ENCODE data around the gene CRY2. TPM values are rescaled to one million over a fixed set of nuclear protein-coding genes. Genes with fewer than 3 reads are reported as not detected.

The CRY2 gene
- polyA plus RNA-seq, 1 of the 3 experiments (the other 2 are of a cell fraction) = 6.7 TPM

DNA sequence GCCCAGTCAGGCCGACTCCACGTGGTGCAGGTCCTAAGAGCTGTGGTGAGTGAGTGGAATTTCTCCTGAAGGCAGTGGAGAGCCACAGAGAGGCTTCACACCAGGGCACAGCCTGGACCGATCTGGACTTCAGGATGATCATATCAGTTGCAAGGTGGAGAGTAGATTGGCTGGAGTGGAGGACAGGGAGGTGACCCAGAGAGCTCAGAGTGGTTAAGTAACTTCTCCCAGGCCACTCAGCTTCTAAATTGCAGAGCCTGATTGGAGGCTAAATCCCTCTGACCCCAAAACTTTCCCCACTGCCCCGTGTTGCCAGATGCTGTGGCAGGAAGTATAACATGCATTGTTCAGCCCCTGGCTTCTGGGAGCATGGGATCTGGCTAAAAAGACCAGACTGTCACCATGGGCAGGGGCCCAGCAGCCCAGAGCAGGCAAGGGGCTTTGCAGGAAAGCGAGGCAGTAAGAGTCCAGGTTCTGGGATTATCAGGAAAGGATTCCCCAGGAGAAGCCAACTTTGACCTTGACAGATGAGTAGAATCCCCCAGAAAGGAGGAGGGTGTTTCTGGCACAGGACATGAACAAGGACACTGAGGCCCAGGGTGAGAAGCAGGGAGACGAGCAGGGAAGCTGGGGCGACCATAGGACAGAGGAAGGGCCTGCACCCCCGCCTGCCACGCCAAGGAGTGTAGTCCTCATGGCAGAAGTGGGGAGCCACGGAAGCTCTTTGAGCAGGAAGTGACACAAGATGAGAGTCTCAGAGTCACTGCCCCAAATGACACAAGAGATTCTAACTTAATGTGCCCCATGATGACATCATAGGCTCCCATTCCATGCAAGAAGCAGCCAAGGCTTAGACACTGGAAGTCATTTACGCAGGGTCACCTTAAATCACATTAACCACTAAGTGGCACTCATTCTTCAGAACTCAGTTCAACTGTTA lies 37.5 kb upstream of the CRY2 start:
- no peaks in the 10 kb centered on the region for H3K9me2 ChIP-seq
- DNase-seq = no peak
- H3K4me1 ChIP-seq (ENCODE audit: control insufficient read depth in 1 of 2, insufficient read depth in 2 of 2, low read depth in 1 of 2, low read length in 1 of 2) = peaks cover 9 to 28% of the 10 kb centered on the region in 2 experiments; a peak in 2 of 4 replicates
- H3K4me2 ChIP-seq = no peak overlapping the region
- WGBS (ENCODE audit: low lambda C conversion rate) = 86% methylated on average over 10 of the region's 11 CpGs
- H4K20me1 ChIP-seq (ENCODE audit: insufficient read depth) = peaks cover 41% of the 10 kb centered on the region
- no peak overlapping the region for H3K27ac ChIP-seq (ENCODE audit: low read depth in 2 of 2, low read length in 1 of 2)
- H3K4me3 ChIP-seq (ENCODE audit: low read depth in 2 of 2, low read length in 1 of 2) = no peak overlapping the region; a peak in 1 of 4 replicates
- H3F3A ChIP-seq (replicated peaks; ENCODE audit: insufficient read depth) = no peaks in the 10 kb centered on the region
- TF ChIP-seq EZH2phosphoT487 (IDR thresholded peaks at IDR 0.05; ENCODE audit: borderline replicate concordance, low read depth) = no peak
- no peak for TF ChIP-seq CTCF (IDR thresholded peaks at IDR 0.05)
- no peak for TF ChIP-seq ZBTB33 (IDR thresholded peaks at IDR 0.05; ENCODE audit: borderline replicate concordance, low read depth)
- TF ChIP-seq GABPA (IDR thresholded peaks at IDR 0.05; ENCODE audit: low read depth) = no peak
- no peak for TF ChIP-seq MXI1 (IDR thresholded peaks at IDR 0.05; ENCODE audit: low read depth, low read length)
- TF ChIP-seq SMC3 (IDR thresholded peaks at IDR 0.05; ENCODE audit: low read depth, low read length) = no peak
- TF ChIP-seq RXRA (IDR thresholded peaks at IDR 0.05; ENCODE audit: borderline replicate concordance, low read depth) = no peak
- no peak for TF ChIP-seq NRF1 (IDR thresholded peaks at IDR 0.05; ENCODE audit: low read depth, low read length)
- no peak for TF ChIP-seq TAF1 (IDR thresholded peaks at IDR 0.05; ENCODE audit: borderline replicate concordance, low read depth, low read length)
- no peak for TF ChIP-seq SIN3A (IDR thresholded peaks at IDR 0.05; ENCODE audit: borderline replicate concordance, low read depth, low read length)
- no peak for TF ChIP-seq RCOR1 (IDR thresholded peaks at IDR 0.05; ENCODE audit: low read length)
- no peak for TF ChIP-seq POLR2AphosphoS5 (IDR thresholded peaks at IDR 0.05; ENCODE audit: low read depth, low read length)
- no peak for TF ChIP-seq TCF12 (IDR thresholded peaks at IDR 0.05)
- TF ChIP-seq YY1 (IDR thresholded peaks at IDR 0.05; ENCODE audit: low read depth) = no peak
- no peak for TF ChIP-seq FOXM1 (IDR thresholded peaks at IDR 0.05; ENCODE audit: low read depth)
- no peak for TF ChIP-seq FOXJ3 (CRISPR knock-in tag; IDR thresholded peaks at IDR 0.05)
- TF ChIP-seq FOSL2 (IDR thresholded peaks at IDR 0.05; ENCODE audit: borderline replicate concordance, low read depth) = no peak
- TF ChIP-seq RAD21 (IDR thresholded peaks at IDR 0.05; ENCODE audit: low read length) = no peak
- TF ChIP-seq, protein P1, sequence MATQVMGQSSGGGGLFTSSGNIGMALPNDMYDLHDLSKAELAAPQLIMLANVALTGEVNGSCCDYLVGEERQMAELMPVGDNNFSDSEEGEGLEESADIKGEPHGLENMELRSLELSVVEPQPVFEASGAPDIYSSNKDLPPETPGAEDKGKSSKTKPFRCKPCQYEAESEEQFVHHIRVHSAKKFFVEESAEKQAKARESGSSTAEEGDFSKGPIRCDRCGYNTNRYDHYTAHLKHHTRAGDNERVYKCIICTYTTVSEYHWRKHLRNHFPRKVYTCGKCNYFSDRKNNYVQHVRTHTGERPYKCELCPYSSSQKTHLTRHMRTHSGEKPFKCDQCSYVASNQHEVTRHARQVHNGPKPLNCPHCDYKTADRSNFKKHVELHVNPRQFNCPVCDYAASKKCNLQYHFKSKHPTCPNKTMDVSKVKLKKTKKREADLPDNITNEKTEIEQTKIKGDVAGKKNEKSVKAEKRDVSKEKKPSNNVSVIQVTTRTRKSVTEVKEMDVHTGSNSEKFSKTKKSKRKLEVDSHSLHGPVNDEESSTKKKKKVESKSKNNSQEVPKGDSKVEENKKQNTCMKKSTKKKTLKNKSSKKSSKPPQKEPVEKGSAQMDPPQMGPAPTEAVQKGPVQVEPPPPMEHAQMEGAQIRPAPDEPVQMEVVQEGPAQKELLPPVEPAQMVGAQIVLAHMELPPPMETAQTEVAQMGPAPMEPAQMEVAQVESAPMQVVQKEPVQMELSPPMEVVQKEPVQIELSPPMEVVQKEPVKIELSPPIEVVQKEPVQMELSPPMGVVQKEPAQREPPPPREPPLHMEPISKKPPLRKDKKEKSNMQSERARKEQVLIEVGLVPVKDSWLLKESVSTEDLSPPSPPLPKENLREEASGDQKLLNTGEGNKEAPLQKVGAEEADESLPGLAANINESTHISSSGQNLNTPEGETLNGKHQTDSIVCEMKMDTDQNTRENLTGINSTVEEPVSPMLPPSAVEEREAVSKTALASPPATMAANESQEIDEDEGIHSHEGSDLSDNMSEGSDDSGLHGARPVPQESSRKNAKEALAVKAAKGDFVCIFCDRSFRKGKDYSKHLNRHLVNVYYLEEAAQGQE (IDR thresholded peaks at IDR 0.05; ENCODE audit: low read depth, low read length) = no peak
- no peaks in the 10 kb centered on the region for H3K27me3 ChIP-seq (ENCODE audit: insufficient read depth)
- H3K36me3 ChIP-seq (replicated peaks in 1 of 2; ENCODE audit: control insufficient read depth in 1 of 2, insufficient read depth in 2 of 2, low read length in 1 of 2) = peaks cover 11 to 36% of the 10 kb centered on the region in 2 experiments
- no peak overlapping the region for H2AFZ ChIP-seq (ENCODE audit: low read depth)
- H3K79me2 ChIP-seq (ENCODE audit: insufficient read depth) = peaks cover 45% of the 10 kb centered on the region
- ChIA-PET CTCF (interaction anchor here (1.4 kb wide), 1 partner anchor 32 kb away, joined by 3 read pairs; no protein-coding TSS in a partner anchor), POLR2A (no interaction called here)
- no peaks in the 10 kb centered on the region for H3K9me3 ChIP-seq
- no peak overlapping the region for H3K9ac ChIP-seq
